Lung (tissue), 12 donors: ENCODE results near the gene SYNPR. TPM values are rescaled to one million over a fixed set of nuclear protein-coding genes. Genes with fewer than 3 reads are reported as not detected.

ENCODE experiments used
- ATAC-seq: fragments of 200-7000 bp; cut with Tn5 transposase; one replicate; pipeline ENCODE4 v1.9.1; 2020; ENCODE audit warnings: moderate number of reproducible peaks; ENCODE audit not compliant: insufficient read depth, low FRiP score
- DNase-seq, 3 donors: peaks; one replicate each; pipeline ENCODE4 v3.0.0-alpha.2; 2013 to 2017
- H3K27ac ChIP-seq, 2 donors: one replicate each; pipeline ENCODE4 v1.5.1; 2013; ENCODE audit warnings: mild to moderate bottlenecking in 2 of 2, moderate library complexity in 2 of 2, control low read depth in 1 of 2, inconsistent platforms in 1 of 2, low read depth in 1 of 2, low read length in 1 of 2
- H3K27me3 ChIP-seq, 3 donors: one replicate each; pipeline ENCODE4 v1.5.1; 2013; ENCODE audit warnings: low read length in 2 of 3; ENCODE audit not compliant: control insufficient read depth in 3 of 3, insufficient read depth in 3 of 3
- H3K36me3 ChIP-seq, 4 donors: one replicate each; pipeline ENCODE4 v1.5.1; 2013; ENCODE audit warnings: low read length in 4 of 4, mild to moderate bottlenecking in 1 of 4, moderate library complexity in 1 of 4; ENCODE audit not compliant: control insufficient read depth in 4 of 4, insufficient read depth in 4 of 4
- H3K4me1 ChIP-seq, 5 donors: one replicate each; pipeline ENCODE4 v1.5.1; 2013; ENCODE audit warnings: low read length in 5 of 5, mild to moderate bottlenecking in 2 of 5, moderate library complexity in 1 of 5; ENCODE audit not compliant: control insufficient read depth in 5 of 5, insufficient read depth in 5 of 5
- H3K4me3 ChIP-seq: one replicate; pipeline ENCODE4 v1.5.1; 2013; ENCODE audit warnings: mild to moderate bottlenecking, control low read depth, moderate library complexity
- H3K9ac ChIP-seq, 2 donors: one replicate each; pipeline ENCODE4 v1.5.1; 2013; ENCODE audit warnings: low read length in 2 of 2, control low read depth in 1 of 2; ENCODE audit not compliant: insufficient read depth in 1 of 2
- H3K9me3 ChIP-seq, 4 donors: one replicate each; pipeline ENCODE4 v1.5.1; 2013; ENCODE audit warnings: low read length in 3 of 4, mild to moderate bottlenecking in 1 of 4, moderate library complexity in 1 of 4; ENCODE audit not compliant: control insufficient read depth in 4 of 4, insufficient read depth in 3 of 4
- WGBS, 2 donors: extraction: QIAGEN DNeasy Blood & Tissue Kit; methylation state at CpG; one replicate each; pipeline ENCODE4 v1.1.7; 2013; 5-methylcytosine and 5-hydroxymethylcytosine counted together
- polyA plus RNA-seq, 2 donors: library from polyadenylated mRNA; stranded (reverse); fragments of 200-250 nt; gene quantifications; one replicate each; pipeline ENCODE4 v1.2.1, GENCODE V29; 2013
- total RNA-seq, 2 donors: library from RNA; depleted of rRNA in 1 of 2; stranded (reverse); fragments of >200 nt in 1 of 2; gene quantifications; one replicate each; pipeline ENCODE4 v1.2.1, GENCODE V29; 2014 to 2021
- TF ChIP-seq, protein P1 (sequence below): IDR thresholded peaks from 2 replicates; pipeline ENCODE4 v1.5.1; 2012; ENCODE audit warnings: mild to moderate bottlenecking; ENCODE audit errors: control extremely low read depth, extremely low read depth
- donor health status: control.
- donor health status: control.
- donor health status: Bipolar disorder and iron deficiency.
- donor health status: healthy.
- donor health status: DM: yes; HTN: yes; CAD: no.

SYNPR gene
- total and polyA plus RNA-seq, 4 donors = 0.43 TPM; not detected in 3

DNA sequence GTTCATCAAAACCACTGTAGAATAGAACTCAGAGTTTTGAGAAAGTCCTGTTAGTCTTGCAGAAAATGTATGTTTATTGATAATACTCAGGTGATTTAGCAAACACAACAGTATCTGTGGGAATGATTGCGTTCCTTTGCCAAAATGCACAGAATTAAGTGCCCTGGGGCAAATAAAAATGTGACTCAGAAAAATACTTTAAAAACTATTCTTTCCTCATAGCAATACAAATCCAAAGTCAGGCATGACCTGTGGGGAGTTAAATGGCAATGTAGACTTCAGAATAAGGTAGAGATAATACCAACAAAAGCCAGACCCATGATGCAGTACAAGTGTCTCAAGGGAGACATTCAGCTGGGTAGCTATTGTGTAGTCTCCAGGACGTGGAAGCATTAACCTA, 302.0 kb downstream of the SYNPR start:
- TF ChIP-seq, protein P1, sequence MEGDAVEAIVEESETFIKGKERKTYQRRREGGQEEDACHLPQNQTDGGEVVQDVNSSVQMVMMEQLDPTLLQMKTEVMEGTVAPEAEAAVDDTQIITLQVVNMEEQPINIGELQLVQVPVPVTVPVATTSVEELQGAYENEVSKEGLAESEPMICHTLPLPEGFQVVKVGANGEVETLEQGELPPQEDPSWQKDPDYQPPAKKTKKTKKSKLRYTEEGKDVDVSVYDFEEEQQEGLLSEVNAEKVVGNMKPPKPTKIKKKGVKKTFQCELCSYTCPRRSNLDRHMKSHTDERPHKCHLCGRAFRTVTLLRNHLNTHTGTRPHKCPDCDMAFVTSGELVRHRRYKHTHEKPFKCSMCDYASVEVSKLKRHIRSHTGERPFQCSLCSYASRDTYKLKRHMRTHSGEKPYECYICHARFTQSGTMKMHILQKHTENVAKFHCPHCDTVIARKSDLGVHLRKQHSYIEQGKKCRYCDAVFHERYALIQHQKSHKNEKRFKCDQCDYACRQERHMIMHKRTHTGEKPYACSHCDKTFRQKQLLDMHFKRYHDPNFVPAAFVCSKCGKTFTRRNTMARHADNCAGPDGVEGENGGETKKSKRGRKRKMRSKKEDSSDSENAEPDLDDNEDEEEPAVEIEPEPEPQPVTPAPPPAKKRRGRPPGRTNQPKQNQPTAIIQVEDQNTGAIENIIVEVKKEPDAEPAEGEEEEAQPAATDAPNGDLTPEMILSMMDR = no peak
- WGBS, 2 donors = 76 to 83% methylated on average over 2 of the region's 2 CpGs
- DNase-seq = no peak
- Histone ChIP-seq H3K27me3 (no peaks in the 10 kb centered on the region), H3K4me3 (no peak overlapping the region), H3K9me3 (no peaks in the 10 kb centered on the region), H3K4me1 (peaks cover 0 to 4% (median 0%) of the 10 kb centered on the region in 5 donors), H3K36me3 (no peaks in the 10 kb centered on the region), H3K9ac (no peak overlapping the region), H3K27ac (no peak overlapping the region)
- ATAC-seq = no peak

DNA sequence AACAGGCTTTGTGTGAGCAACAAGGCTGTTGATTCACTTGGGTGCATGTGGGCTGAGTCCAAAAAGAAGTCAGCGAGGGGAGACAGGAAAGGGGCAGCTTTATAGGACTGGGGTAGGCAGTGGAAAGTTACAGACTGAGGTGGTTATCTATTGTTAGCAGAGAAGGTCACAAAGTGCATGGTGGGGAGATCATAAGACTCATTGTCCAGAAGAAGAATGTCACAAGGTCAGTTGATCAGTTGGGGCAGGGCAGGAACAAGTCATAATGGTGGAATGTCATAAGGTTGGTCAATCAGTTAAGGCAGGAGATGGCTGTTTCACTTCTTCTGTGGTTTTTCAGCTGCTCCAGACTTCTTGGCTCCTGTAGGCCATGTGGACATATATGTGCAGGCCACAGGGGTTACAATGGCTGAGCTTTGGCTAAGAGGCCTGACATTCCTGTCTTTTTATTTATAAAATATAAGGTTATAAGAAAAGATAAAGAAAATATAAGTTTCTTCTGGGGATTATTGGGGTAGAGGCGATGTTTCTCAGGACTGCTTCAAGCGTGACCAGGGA, 304.9 kb downstream of the SYNPR start:
- H3K27ac ChIP-seq = no peak overlapping the region
- no peak overlapping the region for H3K4me3 ChIP-seq
- H3K27me3 ChIP-seq = no peaks in the 10 kb centered on the region
- H3K9ac ChIP-seq = no peak overlapping the region
- no peaks in the 10 kb centered on the region for H3K4me1 ChIP-seq
- DNase-seq (no peak), ATAC-seq (no peak)
- TF ChIP-seq, protein P1 = no peak
- peaks cover 0 to 1% (median 0%) of the 10 kb centered on the region in 4 donors for H3K9me3 ChIP-seq
- no peaks in the 10 kb centered on the region for H3K36me3 ChIP-seq
- 84 to 87% methylated on average over 3 of the region's 3 CpGs for WGBS, 2 donors

DNA sequence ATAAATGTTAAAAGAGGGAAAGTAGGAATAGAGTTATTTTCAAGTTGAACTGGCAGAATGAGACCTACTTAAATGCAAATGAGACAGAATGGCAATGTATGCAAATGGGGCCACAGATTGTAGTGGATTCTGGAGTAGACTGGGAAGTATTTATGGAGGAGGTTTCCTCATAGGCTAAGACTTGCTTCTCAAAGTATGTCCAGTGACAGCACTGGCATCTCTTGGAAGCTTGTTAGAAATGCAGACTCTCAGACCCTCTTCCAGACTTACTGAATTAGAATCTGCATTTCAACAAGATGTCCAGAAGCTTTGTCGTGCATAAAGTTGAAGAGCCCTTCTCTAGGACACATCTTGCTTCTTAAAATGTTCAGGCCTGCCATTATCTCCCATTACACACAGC, 306.6 kb downstream of the SYNPR start:
- Histone ChIP-seq H3K9me3 (peaks cover 0 to 4% (median 0%) of the 10 kb centered on the region in 4 donors), H3K27ac (no peak overlapping the region), H3K36me3 (no peaks in the 10 kb centered on the region), H3K27me3 (no peaks in the 10 kb centered on the region), H3K4me3 (no peak overlapping the region), H3K4me1 (no peaks in the 10 kb centered on the region), H3K9ac (no peak overlapping the region)
- 93 to 100% methylated on average over 1 of the region's 1 CpG for WGBS, 2 donors
- TF ChIP-seq, protein P1 = no peak
- ATAC-seq (no peak), DNase-seq (no peak)

DNA sequence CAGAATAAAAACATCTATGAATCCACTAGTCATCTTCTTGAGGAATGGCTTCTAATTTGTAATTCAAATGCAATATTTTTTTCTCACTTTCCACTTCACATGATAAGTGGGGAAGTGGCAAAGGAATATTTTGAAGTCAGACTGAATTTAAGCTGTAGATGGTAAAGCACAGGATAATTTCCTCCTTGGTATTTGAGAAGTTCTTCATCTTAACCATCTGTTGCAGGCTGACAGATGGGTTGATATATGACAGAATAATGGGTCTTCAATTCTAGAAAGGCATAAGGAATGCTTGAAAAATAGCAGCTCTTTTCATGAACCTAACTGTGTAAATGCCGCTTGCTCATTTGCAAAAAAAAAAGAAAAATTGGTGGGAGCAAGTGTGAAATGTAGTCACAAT, 307.8 kb downstream of the SYNPR start:
- H3K36me3 ChIP-seq = no peaks in the 10 kb centered on the region
- 85 to 95% methylated on average over 1 of the region's 1 CpG for WGBS, 2 donors
- H3K9ac ChIP-seq = no peak overlapping the region
- TF ChIP-seq, protein P1 = no peak
- H3K4me3 ChIP-seq = no peak overlapping the region
- no peaks in the 10 kb centered on the region for H3K27me3 ChIP-seq
- ATAC-seq = no peak
- no peaks in the 10 kb centered on the region for H3K4me1 ChIP-seq
- H3K9me3 ChIP-seq = peaks cover 0 to 4% (median 0%) of the 10 kb centered on the region in 4 donors
- no peak for DNase-seq
- H3K27ac ChIP-seq = no peak overlapping the region
